ENCODE results near the gene SEMA3D. TPM values are rescaled to one million over a fixed set of nuclear protein-coding genes. Genes with fewer than 3 reads are reported as not detected.

SEMA3D gene
- total and polyA plus RNA-seq, 2 donors (not counting 3 experiments of a cell fraction or from before 2014, with no cell fraction given), result 9.9 to 10.3 TPM

GRCh38 chr7:85061456-85061855 is 125.4 kb downstream of the SEMA3D start:
- CTCF ChIA-PET, result interaction anchor here (0.6 kb wide), 1 partner anchor 25 kb away, joined by 3 read pairs; no protein-coding TSS in a partner anchor
- Histone ChIP-seq H2AFZ (ENCODE audit: low read depth, low read length) (no peak overlapping the region), H3K9me3 (replicated peaks; ENCODE audit: control insufficient read depth, insufficient read depth, low read length) (no peaks in the 10 kb centered on the region), H3K4me2 (ENCODE audit: insufficient read depth, low read length) (no peak overlapping the region), H3K9ac (replicated peaks; ENCODE audit: extremely low read depth, insufficient read depth, low read length) (no peak overlapping the region), H3K27ac (ENCODE audit: insufficient read depth, low read depth, low read length) (no peak overlapping the region), H3K27me3 (ENCODE audit: control insufficient read depth in 2 of 2, insufficient read depth in 2 of 2, low read length in 2 of 2) (no peaks in the 10 kb centered on the region), H3K36me3 (ENCODE audit: control insufficient read depth in 2 of 2, extremely low read depth in 1 of 2, insufficient read depth in 2 of 2, low read length in 2 of 2) (no peaks in the 10 kb centered on the region), H3K4me1 (ENCODE audit: control insufficient read depth, extremely low read depth, insufficient read depth, low read length) (no peaks in the 10 kb centered on the region), H3K9me1 (replicated peaks; ENCODE audit: control insufficient read depth, extremely low read depth, insufficient read depth, low read length) (no peaks in the 10 kb centered on the region), H3K4me3 (replicated peaks in 1 of 3; ENCODE audit: insufficient read depth in 1 of 3, low read depth in 1 of 3, low read length in 3 of 3) (no peak overlapping the region), H3K79me2 (ENCODE audit: control insufficient read depth, insufficient read depth, low read length) (no peaks in the 10 kb centered on the region), H4K20me1 (replicated peaks; ENCODE audit: control insufficient read depth, extremely low read depth, insufficient read depth, low read length) (no peaks in the 10 kb centered on the region)
- BruUV-seq (replicated peaks), result no TSS peak
- POLR2A ChIA-PET, result no interaction called here
- FAIRE-seq, result no peak
- DNase-seq (ENCODE audit: low read depth, low spot score), result no peak
- no peak for TF ChIP-seq EZH2 (IDR thresholded peaks at IDR 0.05; ENCODE audit: borderline replicate concordance, low read depth, low read length, severe bottlenecking)
- no peak for TF ChIP-seq CTCF (IDR thresholded peaks at IDR 0.05; ENCODE audit: extremely low read depth in 1 of 2, insufficient read depth in 1 of 2, low read depth in 1 of 2, low read length in 2 of 2)
- no peak for TF ChIP-seq MYC (IDR thresholded peaks at IDR 0.05; ENCODE audit: low read depth, low read length)
- no peak for TF ChIP-seq MAX (IDR thresholded peaks at IDR 0.05; ENCODE audit: insufficient read depth, insufficient read length)
- no peak for TF ChIP-seq JUN (IDR thresholded peaks at IDR 0.05; ENCODE audit: borderline replicate concordance, insufficient read depth, insufficient read length, low read depth)
- intact Hi-C loops (cut with micrococcal nuclease), result no loop called here
- dilution Hi-C loops (cut with MboI; ENCODE audit: extremely low pct_ligation_motif_present, low sequenced_read_pairs), result no loop called here

- H3K4me3 ChIP-seq (replicated peaks in 1 of 3; ENCODE audit: insufficient read depth in 1 of 3, low read depth in 1 of 3, low read length in 3 of 3), result no peak overlapping the region
- DNase-seq (ENCODE audit: low read depth, low spot score), result no peak
- H3K9me3 ChIP-seq (replicated peaks; ENCODE audit: control insufficient read depth, insufficient read depth, low read length), result no peaks in the 10 kb centered on the region
- H4K20me1 ChIP-seq (replicated peaks; ENCODE audit: control insufficient read depth, extremely low read depth, insufficient read depth, low read length), result no peaks in the 10 kb centered on the region
- no peaks in the 10 kb centered on the region for H3K9me1 ChIP-seq (replicated peaks; ENCODE audit: control insufficient read depth, extremely low read depth, insufficient read depth, low read length)
- H3K9ac ChIP-seq (replicated peaks; ENCODE audit: extremely low read depth, insufficient read depth, low read length), result no peak overlapping the region
- H2AFZ ChIP-seq (ENCODE audit: low read depth, low read length), result no peak overlapping the region
- TF ChIP-seq MAX (IDR thresholded peaks at IDR 0.05; ENCODE audit: insufficient read depth, insufficient read length) (no peak), MYC (IDR thresholded peaks at IDR 0.05; ENCODE audit: low read depth, low read length) (no peak), POLR2AphosphoS5 (IDR thresholded peaks at IDR 0.05; ENCODE audit: insufficient read depth, low read depth, low read length) (no peak), POLR2A (IDR thresholded peaks at IDR 0.05; ENCODE audit: low read depth, low read length) (no peak), EZH2 (IDR thresholded peaks at IDR 0.05; ENCODE audit: borderline replicate concordance, low read depth, low read length, severe bottlenecking) (no peak), JUN (IDR thresholded peaks at IDR 0.05; ENCODE audit: borderline replicate concordance, insufficient read depth, insufficient read length, low read depth) (no peak), CTCF (IDR thresholded peaks at IDR 0.05; ENCODE audit: extremely low read depth in 1 of 2, insufficient read depth in 1 of 2, low read depth in 1 of 2, low read length in 2 of 2) (no peak), GATA2 (IDR thresholded peaks at IDR 0.05; ENCODE audit: insufficient read depth, insufficient read length, low read depth, low read length) (no peak), FOS (IDR thresholded peaks at IDR 0.05; ENCODE audit: borderline replicate concordance, insufficient read depth, low read length) (no peak)
- H3K79me2 ChIP-seq (ENCODE audit: control insufficient read depth, insufficient read depth, low read length), result no peaks in the 10 kb centered on the region
- ChIA-PET POLR2A (no interaction called here), CTCF (no interaction called here)
- FAIRE-seq, result no peak
- dilution Hi-C loops (cut with MboI; ENCODE audit: extremely low pct_ligation_motif_present, low sequenced_read_pairs) (no loop called here), intact Hi-C loops (cut with micrococcal nuclease) (no loop called here)
- no peaks in the 10 kb centered on the region for H3K4me1 ChIP-seq (ENCODE audit: control insufficient read depth, extremely low read depth, insufficient read depth, low read length)
- no peak overlapping the region for H3K4me2 ChIP-seq (ENCODE audit: insufficient read depth, low read length)
- no peaks in the 10 kb centered on the region for H3K27me3 ChIP-seq (ENCODE audit: control insufficient read depth in 2 of 2, insufficient read depth in 2 of 2, low read length in 2 of 2)
- H3K27ac ChIP-seq (ENCODE audit: insufficient read depth, low read depth, low read length), result no peak overlapping the region
- no TSS peak for BruUV-seq (replicated peaks)
- H3K36me3 ChIP-seq (ENCODE audit: control insufficient read depth in 2 of 2, extremely low read depth in 1 of 2, insufficient read depth in 2 of 2, low read length in 2 of 2), result no peaks in the 10 kb centered on the region
Observed at GRCh38 chr7:85060696-85061095, 126.2 kb downstream of the SEMA3D start.

All from endothelial cell of umbilical vein (primary cell).